ENCODE measurements around the gene HAUS8.

Gene HAUS8

DNA sequence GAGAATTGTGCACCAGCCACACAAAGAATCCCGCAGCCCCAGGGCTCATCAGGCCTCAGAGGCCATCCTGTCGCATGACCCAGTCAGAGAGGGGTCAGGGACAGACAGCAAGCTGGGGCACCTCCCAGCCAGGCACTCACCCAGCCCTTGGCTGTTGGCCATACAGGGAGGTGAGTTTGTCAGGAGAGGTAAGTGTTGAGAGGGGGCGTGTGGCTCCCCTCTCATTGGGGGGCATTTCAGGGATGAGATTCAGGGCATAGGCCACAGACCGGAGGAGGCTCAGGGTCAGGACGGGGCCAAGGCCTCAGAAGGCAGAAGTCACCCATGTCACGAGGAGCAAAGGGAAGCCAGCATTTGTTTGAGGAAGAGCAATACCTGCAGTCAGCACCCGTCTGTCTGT lies 37.4 kb upstream of the HAUS8 start:
- Histone ChIP-seq H3K4me3 (ENCODE audit: low read length) (no peak overlapping the region), H3K79me2 (ENCODE audit: low read length) (peaks cover 79% of the 10 kb centered on the region), H3K27me3 (ENCODE audit: low read depth, low read length) (no peaks in the 10 kb centered on the region), H3K9ac (ENCODE audit: low read length) (no peak overlapping the region), H3K36me3 (replicated peaks; ENCODE audit: low read depth, low read length) (peaks cover 33% of the 10 kb centered on the region), H3K4me1 (ENCODE audit: low read length) (peaks cover 35% of the 10 kb centered on the region), H4K20me1 (ENCODE audit: insufficient read depth, low read length) (peaks cover 41% of the 10 kb centered on the region), H2AFZ (ENCODE audit: low read depth, low read length) (no peak overlapping the region), H3K9me3 (ENCODE audit: insufficient read depth, low read length) (no peaks in the 10 kb centered on the region), H3K4me2 (ENCODE audit: low read length) (no peak overlapping the region), H3K27ac (ENCODE audit: low read length) (no peak overlapping the region)
- no peak for TF ChIP-seq CTCF (IDR thresholded peaks at IDR 0.05; ENCODE audit: low read depth, low read length)
- no peak for TF ChIP-seq EZH2phosphoT487 (IDR thresholded peaks at IDR 0.05; ENCODE audit: low read depth)

DNA sequence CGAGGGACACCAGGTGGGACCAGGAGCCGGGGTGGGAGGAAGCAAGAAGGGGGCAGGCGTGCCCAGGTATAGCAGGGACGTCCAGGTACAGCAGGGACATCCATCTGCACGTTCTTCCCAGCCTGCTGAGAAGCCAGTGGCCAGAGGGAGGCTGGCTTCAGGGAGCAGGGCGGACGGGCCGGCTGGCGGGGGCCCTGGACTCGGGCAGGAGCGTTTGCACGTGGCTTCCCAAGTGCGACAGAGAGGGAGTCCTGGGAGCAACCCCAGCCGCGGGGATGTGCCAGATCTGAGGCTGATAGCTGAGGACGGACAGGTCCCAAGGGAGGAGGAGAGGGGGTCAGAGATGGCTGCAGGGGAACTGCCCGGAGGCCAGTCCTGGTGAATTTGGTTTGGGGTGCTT lies 37.0 kb upstream of the HAUS8 start:
- Histone ChIP-seq H3K4me2 (ENCODE audit: low read length) (no peak overlapping the region), H3K9ac (ENCODE audit: low read length) (no peak overlapping the region), H3K36me3 (replicated peaks; ENCODE audit: low read depth, low read length) (peaks cover 35% of the 10 kb centered on the region), H2AFZ (ENCODE audit: low read depth, low read length) (no peak overlapping the region), H3K27me3 (ENCODE audit: low read depth, low read length) (no peaks in the 10 kb centered on the region), H3K4me1 (ENCODE audit: low read length) (peaks cover 37% of the 10 kb centered on the region), H3K9me3 (ENCODE audit: insufficient read depth, low read length) (no peaks in the 10 kb centered on the region), H3K79me2 (ENCODE audit: low read length) (peaks cover 81% of the 10 kb centered on the region), H3K4me3 (ENCODE audit: low read length) (no peak overlapping the region), H3K27ac (ENCODE audit: low read length) (no peak overlapping the region), H4K20me1 (ENCODE audit: insufficient read depth, low read length) (peaks cover 38% of the 10 kb centered on the region)
- TF ChIP-seq EZH2phosphoT487 (IDR thresholded peaks at IDR 0.05; ENCODE audit: low read depth) (no peak), CTCF (IDR thresholded peaks at IDR 0.05; ENCODE audit: low read depth, low read length) (no peak)

GRCh38 chr19:17111766-17112165 lies 36.5 kb upstream of the HAUS8 start:
- Histone ChIP-seq H4K20me1 (ENCODE audit: insufficient read depth, low read length) (peaks cover 33% of the 10 kb centered on the region), H3K36me3 (replicated peaks; ENCODE audit: low read depth, low read length) (peaks cover 36% of the 10 kb centered on the region), H3K27ac (ENCODE audit: low read length) (no peak overlapping the region), H3K4me2 (ENCODE audit: low read length) (no peak overlapping the region), H3K27me3 (ENCODE audit: low read depth, low read length) (no peaks in the 10 kb centered on the region), H3K4me3 (ENCODE audit: low read length) (no peak overlapping the region), H2AFZ (ENCODE audit: low read depth, low read length) (no peak overlapping the region), H3K9me3 (ENCODE audit: insufficient read depth, low read length) (no peaks in the 10 kb centered on the region), H3K79me2 (ENCODE audit: low read length) (peaks cover 80% of the 10 kb centered on the region), H3K4me1 (ENCODE audit: low read length) (peaks cover 41% of the 10 kb centered on the region), H3K9ac (ENCODE audit: low read length) (no peak overlapping the region)
- TF ChIP-seq EZH2phosphoT487 (IDR thresholded peaks at IDR 0.05; ENCODE audit: low read depth): no peak
- TF ChIP-seq CTCF (IDR thresholded peaks at IDR 0.05; ENCODE audit: low read depth, low read length): no peak

GRCh38 chr19:17110599-17110966 lies 35.3 kb upstream of the HAUS8 start:
- Histone ChIP-seq H3K4me3 (ENCODE audit: low read length) (peak overlapping the region; percentile 71), H3K9ac (ENCODE audit: low read length) (peak overlapping the region; percentile 76), H3K27me3 (ENCODE audit: low read depth, low read length) (no peaks in the 10 kb centered on the region), H3K79me2 (ENCODE audit: low read length) (peaks cover 80% of the 10 kb centered on the region), H3K9me3 (ENCODE audit: insufficient read depth, low read length) (no peaks in the 10 kb centered on the region), H3K36me3 (replicated peaks; ENCODE audit: low read depth, low read length) (peaks cover 37% of the 10 kb centered on the region), H3K4me1 (ENCODE audit: low read length) (peaks cover 53% of the 10 kb centered on the region), H3K27ac (ENCODE audit: low read length) (peak overlapping the region; percentile 91), H4K20me1 (ENCODE audit: insufficient read depth, low read length) (peaks cover 25% of the 10 kb centered on the region), H3K4me2 (ENCODE audit: low read length) (peak overlapping the region; percentile 98), H2AFZ (ENCODE audit: low read depth, low read length) (no peak overlapping the region)
- peak; percentile 55 for TF ChIP-seq CTCF (IDR thresholded peaks at IDR 0.05; ENCODE audit: low read depth, low read length)
- no peak for TF ChIP-seq EZH2phosphoT487 (IDR thresholded peaks at IDR 0.05; ENCODE audit: low read depth)

Measured in OCI-LY3 (cell line).